DMS153 (cell line): ENCODE data around the gene SLC2A11.
"Not testable (repeated sequence)": the region's sequence is repeated elsewhere in the genome, so short reads cannot be mapped to it uniquely, and the experiment has no call there.

Experiments
- DNase-seq: peaks from one replicate; lab custom pipeline; 2025; lab: John Stamatoyannopoulos, UW

Gene SLC2A11

GRCh38 chr22:23908587-23909205, 51.0 kb downstream of the SLC2A11 start:
- no peak for DNase-seq

GRCh38 chr22:23909296-23909898, 51.7 kb downstream of the SLC2A11 start:
- no peak for DNase-seq

DNA sequence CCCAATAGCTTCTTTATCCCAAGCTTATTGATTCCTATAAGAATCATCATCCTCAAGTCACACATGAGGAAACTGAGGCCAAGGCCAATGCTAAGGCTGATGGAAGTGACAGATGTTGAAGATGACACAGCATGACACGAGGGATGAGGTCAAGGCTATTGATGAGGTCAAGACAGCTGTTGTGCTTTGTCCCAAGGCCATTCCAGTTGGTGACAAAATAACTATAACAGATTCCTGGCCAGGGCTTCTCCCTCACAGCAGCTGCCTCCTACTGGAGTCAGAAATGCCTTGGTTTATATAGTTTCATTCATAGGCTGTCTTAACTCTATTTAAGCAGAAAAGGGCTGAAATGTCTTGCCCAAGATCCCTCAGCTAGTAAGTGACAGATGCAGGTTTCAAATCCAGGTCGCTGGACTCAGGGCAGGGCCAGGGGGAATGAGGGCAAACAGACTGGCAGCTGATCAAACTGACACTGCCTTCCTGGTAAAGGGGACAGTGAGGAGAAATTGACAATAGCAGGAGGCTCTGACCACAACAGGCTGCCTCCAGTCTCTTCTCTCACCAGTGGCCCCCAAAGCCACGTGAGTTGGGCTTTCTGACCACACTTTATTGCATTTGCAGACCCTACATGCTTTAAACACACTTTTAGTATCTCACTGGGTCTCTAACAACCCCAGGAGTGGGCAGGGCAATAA, 53.0 kb downstream of the SLC2A11 start:
- no peak for DNase-seq

GRCh38 chr22:23911318-23911980, 53.8 kb downstream of the SLC2A11 start:
- no peak for DNase-seq

DNA sequence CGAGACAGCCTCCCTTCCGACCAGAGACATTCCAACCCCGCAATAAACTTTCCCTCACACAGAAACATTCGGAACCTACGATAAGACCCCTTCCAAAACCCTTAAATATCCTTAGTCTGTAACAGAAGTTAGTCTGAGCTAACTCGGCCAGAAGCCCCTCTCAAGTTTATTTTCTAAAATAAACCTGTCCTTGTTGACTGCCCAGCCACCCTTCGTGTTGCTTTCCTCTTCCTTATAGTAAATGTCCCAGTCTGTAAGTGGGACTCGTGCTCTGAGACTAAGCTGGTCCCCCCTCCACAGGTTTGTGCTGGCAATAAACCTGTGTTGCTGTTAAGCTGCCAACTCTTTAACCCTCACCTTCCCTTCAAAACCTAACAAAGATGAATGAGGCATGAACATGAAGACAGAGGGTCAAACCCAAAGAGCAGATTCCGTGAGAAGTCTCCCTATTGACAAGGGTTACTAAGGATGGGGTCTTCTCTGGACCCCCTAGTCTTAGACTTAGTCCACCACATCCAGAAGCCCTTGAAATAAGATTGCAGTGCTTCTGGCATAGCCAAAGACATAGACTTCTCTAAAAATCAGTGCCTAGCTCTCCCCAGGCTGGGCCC, 54.7 kb downstream of the SLC2A11 start:
- no peak for DNase-seq

GRCh38 chr22:23913306-23913660, 55.6 kb downstream of the SLC2A11 start:
- DNase-seq: no peak

DNA sequence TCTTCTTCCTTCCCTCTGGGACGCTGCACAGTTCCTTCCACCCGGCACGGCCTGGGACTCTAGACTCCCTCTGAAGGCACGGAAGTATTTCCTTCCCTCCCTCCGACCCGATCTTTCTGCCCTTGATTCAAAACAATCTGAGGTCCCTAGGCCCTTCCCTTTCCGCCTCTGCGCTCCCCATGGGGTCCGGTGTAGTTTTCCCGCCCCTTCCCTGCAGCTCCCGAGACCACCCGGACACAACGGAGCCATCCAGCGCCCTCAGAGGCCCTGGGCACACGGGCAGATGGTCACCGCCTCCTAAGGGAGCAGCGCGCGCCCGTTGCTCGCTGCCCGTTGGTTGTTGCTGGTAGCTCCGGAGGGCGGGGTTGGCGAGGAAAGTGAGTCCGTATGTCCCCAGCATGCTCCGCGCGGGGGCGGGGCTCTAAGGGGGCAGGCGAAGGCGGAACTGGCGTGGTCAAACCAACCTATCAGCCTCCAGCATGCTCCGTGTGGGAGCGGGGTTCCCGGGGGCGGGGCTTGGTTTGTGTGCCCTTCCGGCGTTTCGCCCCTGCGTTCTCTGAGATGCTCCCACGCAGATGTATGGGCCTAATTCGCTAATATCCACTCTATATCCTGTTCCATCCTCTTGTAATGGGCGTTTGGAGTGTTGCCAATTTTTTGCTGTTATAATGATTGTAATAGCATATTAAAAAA, 56.1 kb downstream of the SLC2A11 start:
- DNase-seq: peak; percentile 99

GRCh38 chr22:23915290-23915689, 57.6 kb downstream of the SLC2A11 start:
- DNase-seq: no peak

- not testable (repeated sequence) for DNase-seq
These were observed 62.6 kb downstream of the SLC2A11 start for GRCh38 chr22:23920267-23920611.

- not testable (repeated sequence) for DNase-seq
These were observed 64.0 kb downstream of the SLC2A11 start for GRCh38 chr22:23921586-23922201.

DNA sequence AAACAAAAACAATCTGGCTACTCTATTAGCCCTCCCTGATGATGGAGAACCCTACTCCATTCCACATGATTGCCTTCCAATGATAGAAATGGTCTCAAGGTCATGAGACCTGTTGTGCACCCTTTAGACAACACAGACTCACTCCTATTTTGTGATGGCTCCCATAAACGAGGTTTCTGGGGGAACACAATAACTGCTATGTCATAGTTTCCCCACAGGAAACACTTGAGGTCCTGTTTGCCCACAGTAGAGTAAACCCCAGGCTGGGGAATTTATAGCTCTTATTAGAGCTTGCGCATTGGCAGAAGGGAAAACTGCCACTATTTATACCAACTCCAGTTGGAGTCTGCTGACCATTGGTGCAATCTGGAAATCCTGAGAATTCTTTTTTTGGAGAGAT, 65.2 kb downstream of the SLC2A11 start:
- no peak for DNase-seq

DNA sequence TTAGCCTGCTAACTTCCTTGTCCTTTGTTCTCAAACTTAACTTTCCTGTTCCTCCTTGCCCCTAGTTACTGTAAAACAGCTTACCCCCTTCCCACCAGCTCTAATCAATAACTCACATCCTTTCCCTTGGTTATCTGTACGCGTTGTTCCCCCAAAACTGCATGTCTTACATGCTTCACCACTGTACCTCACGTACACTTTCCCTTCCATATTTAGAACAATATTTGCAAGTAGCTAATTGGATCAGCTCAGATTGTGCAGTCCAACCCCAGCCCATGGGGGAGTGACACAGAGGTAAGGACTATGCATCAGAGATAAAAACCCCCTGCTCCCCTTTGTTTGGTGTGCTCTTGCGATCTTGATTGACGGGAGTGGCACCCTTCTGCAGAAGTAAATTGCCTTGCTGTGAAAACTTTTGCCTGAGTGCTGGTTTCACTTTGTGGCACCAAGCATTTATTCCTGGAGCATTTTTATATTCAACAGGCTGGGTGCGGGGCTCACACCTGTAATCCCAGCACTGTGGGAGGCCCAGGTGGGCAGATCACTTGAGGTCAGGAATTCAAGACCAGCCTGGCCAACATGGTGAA, 67.4 kb downstream of the SLC2A11 start:
- DNase-seq: no peak

DNA sequence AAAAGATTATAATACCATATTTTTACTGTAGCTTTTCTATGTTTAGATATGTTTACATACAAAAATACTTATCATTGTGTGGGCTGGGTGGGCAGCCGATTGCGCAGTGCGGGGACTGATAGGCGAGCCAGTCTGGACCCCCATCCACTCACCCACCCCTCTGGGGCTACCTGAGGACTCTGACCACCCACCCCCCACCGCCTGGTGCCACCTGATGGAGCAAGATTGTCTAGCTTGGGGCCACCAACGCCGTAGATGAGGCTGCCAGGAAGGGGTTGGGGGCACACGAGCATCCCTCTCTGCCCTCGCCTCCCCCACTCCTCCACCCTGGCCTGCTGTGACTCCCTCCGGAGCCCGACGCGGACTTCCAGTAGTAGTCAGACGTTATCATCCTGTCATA, 68.9 kb downstream of the SLC2A11 start:
- DNase-seq: no peak
